HCT116 (cell line): ENCODE results near the gene DPF3.

Experiments
- CTCF ChIP-seq, 3 experiments: fragments of 200-600 bp in 1 of 3; sonication (generic) in 1 of 3; IDR thresholded peaks in 2 of 3; conservative IDR thresholded peaks in 1 of 3; 2 replicates each; pipeline ENCODE4 v1.5.1; 2012 to 2017; ENCODE audit warnings: low read depth in 2 of 3, low read length in 2 of 3, antibody characterized with exemption in 1 of 3, borderline replicate concordance in 1 of 3, control low read depth in 1 of 3, mild to moderate bottlenecking in 1 of 3, mixed read lengths in 1 of 3, mixed run types in 1 of 3, moderate library complexity in 1 of 3; ENCODE audit not compliant: insufficient read depth in 1 of 3
- EZH2 ChIP-seq: fragments of 200-600 bp; sonication (generic); IDR thresholded peaks from 2 replicates; pipeline ENCODE4 v1.6.1; 2017; ENCODE audit warnings: antibody characterized with exemption, mixed run types
- EZH2phosphoT487 ChIP-seq: fragments of 200-600 bp; IDR thresholded peaks from 2 replicates; pipeline ENCODE4 v1.6.1; 2018; ENCODE audit warnings: antibody characterized with exemption, borderline replicate concordance
- FOSL1 ChIP-seq: IDR thresholded peaks from 2 replicates; pipeline ENCODE4 v1.6.1; 2012; ENCODE audit warnings: low read depth
- POLR2A ChIP-seq: IDR thresholded peaks from 2 replicates; pipeline ENCODE4 v1.7.0; 2011; ENCODE audit warnings: borderline replicate concordance; ENCODE audit not compliant: insufficient read depth, insufficient read length; ENCODE audit errors: extremely low read depth
- RAD21 ChIP-seq: IDR thresholded peaks from 2 replicates; pipeline ENCODE4 v1.6.1; 2012; ENCODE audit warnings: low read depth, mild to moderate bottlenecking
- REST ChIP-seq: IDR thresholded peaks from 2 replicates; pipeline ENCODE4 v1.6.1; 2012; ENCODE audit warnings: low read depth
- TCF7L2 ChIP-seq: IDR thresholded peaks from 2 replicates; pipeline ENCODE4 v1.7.0; 2011; ENCODE audit warnings: borderline replicate concordance, inconsistent platforms; ENCODE audit not compliant: insufficient read depth, insufficient read length; ENCODE audit errors: extremely low read depth

- TF ChIP-seq CTCF (IDR thresholded peaks at IDR 0.05 in 2 of 3, conservative IDR thresholded peaks at IDR 0.05 in 1 of 3; ENCODE audit: borderline replicate concordance in 1 of 3, insufficient read depth in 1 of 3, low read depth in 2 of 3, low read length in 2 of 3) (no peak), POLR2A (no peak), EZH2 (no peak), TCF7L2 (no peak), RAD21 (no peak), EZH2phosphoT487 (no peak), FOSL1 (no peak), REST (no peak)
Observed at GRCh38 chr14:72809063-72809462, 84.8 kb downstream of the DPF3 start.
